C1 segment of cervical spinal cord (tissue), 14 donors: ENCODE data around the gene ARCN1.
"Not testable (repeated sequence)": the region's sequence is repeated elsewhere in the genome, so short reads cannot be mapped to it uniquely, and the experiment has no call there.

Experiments used
- DNase-seq, 14 donors: peaks; one replicate each; lab custom pipeline; 2025; lab: John Stamatoyannopoulos, UW

Gene ARCN1

DNA sequence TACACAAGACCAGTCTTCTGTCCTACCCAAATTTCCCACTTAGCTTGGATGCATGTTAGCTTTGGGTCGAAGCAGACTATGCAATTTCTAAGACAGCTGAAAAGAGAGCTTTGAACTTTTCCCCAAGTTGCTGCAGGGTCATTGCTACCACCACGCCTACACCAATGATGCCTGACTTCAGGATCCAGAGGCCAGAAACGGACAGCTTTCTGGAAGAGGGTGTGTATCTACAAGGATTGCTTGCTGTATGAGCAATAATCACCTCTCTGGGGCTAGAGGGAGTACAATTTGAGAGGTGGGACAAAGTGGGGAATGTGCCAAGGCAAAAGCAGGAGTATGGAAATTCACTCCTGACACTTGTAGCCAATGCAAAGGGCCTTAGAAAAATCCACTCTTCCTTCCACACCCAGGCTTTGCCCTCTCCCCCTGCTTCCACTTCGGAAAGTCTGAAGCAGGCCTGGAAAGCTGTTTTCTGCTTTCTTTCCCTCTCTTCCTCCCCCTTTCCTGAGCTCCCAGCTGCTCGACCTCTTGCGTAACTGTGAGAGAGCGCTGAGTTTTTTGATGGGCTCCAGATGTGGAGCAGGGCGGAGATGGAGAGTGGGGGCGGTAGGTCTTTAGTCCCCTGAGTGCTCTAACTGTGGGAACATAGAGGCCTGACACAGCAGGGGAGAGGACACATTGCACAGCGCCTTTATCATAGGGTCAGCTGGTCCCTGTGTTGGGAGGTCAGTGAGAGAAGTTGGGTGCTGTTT, 33.1 kb downstream of the ARCN1 start:
- DNase-seq, result peak in 3 of 14 donors; percentile 22 to 61 (median 26)

GRCh38 chr11:118606157-118606843, 34.1 kb downstream of the ARCN1 start:
- peak in 1 of 14 donors; percentile 61 for DNase-seq

DNA sequence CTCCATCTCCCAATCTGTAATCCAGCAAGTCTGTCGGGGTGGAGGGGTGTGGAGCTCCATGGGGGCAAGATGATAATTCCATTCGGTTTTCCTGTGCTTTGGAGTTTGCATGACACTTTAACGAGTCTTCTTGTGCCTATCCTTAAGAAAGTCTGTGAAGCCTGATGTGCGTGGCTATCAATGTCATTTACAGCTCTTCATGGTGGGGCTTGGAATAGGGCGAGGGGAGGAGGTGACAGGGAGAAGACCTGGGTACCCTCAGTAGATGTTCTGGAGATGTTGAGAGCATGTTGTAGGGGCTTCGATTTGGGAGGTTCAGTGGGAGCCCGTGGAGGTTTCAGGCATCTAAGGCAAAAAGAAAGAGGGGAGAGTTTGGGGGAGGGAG, 34.6 kb downstream of the ARCN1 start:
- DNase-seq, result peak in 2 of 14 donors; percentile 47 to 59

- DNase-seq, result peak in 12 of 14 donors; percentile 44 to 94 (median 76)
Measured at GRCh38 chr11:118607401-118608359, 35.5 kb downstream of the ARCN1 start, which contains the start of gene PHLDB1. Gene PHLDB1, plus strand, starts transcription at chr11:118607615. Its CDS starts 6,222 bp downstream, at chr11:118613837.

GRCh38 chr11:118608360-118609227, 36.4 kb downstream of the ARCN1 start:
- peak in 9 of 14 donors; percentile 39 to 85 (median 60) for DNase-seq

DNA sequence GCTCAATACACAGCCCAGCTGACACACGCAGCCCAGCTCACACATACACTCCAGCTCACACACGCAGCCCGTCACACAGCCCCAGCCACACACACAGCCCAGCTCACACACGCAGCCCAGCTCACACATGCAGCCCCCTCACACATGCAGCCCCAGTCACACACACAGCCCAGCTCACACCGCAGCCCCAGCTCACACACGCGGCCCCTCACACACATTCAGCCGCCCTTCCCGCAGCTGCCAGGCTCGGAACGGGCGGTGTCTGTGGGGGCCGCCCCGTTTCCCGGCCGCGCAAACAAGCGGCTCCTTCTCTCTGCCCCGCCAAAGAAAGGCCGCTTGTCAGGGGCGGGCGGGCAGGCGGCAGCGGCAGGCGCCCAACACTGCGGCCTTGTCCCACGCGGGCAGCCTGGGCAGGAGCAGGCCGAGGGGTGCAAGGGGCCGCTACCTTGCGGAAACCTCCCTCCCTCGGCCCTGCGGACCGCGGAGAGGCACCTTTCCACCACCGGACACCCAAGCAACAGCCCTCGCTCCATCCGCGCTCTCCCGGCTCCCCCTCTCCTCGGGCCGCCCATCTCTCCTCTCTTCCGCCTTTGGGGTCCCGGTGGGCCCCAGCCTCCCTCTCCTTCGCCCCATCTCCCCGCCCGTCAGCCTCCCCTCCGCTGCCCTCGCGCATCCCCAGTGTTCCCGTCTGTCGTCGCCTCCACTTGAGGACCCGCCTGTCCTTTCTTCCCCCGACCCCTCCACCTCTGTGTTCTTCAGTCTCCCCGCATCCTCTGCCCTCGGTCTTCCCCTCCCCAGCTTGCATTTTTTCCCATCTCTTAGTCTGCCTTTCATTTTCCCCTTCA, 37.4 kb downstream of the ARCN1 start:
- peak in 12 of 14 donors; percentile 9 to 88 (median 64) for DNase-seq

DNA sequence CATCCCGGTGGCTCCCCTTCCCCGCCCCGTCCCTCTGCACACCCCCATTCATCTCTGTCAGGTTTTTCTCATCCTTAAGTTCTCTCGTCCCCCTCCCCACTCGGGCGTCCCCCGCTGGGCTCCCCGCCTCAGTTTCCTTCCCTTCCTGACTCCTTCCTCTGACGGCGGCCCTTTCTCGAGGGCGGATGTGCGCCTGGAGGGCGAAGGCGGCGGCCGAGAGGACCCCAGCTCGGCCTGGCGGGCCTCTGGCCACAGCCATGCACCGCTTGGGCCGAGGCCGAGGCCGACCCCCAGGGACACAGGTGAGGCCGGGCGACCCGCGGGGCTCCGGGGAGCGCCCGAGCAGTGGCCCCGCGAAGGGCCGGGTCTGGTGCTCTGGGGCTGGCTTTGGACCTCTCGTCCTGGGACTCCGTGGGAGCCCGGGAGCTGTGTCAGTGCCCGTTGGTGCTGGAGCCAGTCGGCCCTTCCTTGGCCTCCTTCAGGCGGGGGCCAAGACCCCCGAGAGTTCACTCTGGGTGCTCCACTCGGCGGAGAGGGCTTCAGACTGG, 38.1 kb downstream of the ARCN1 start:
- no peak for DNase-seq

GRCh38 chr11:118610773-118611432, 38.7 kb downstream of the ARCN1 start:
- peak in 11 of 14 donors; percentile 17 to 73 (median 44) for DNase-seq

- DNase-seq, result not testable (repeated sequence)
Measured at GRCh38 chr11:118611433-118611795, 39.2 kb downstream of the ARCN1 start.

DNA sequence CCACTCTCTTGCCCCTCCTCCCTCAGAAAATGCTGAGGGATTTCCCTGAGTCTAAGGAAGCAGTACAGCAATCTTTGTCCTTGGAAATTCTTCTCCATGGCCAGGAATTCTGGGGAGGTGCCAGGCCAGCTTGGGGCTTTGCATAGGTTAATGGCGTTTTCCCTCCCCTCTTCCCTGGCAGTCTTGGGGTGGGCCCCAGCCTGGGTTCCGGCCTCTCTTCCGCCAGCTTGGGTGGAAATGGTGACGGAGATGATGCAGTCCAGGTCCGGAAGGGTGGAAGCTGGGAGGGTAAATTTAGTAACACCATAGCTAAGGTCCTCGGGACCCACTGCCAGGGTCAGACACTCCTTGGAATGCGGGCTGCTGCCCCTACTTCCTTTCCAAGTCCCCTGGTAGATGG, 40.2 kb downstream of the ARCN1 start:
- DNase-seq, result no peak

DNA sequence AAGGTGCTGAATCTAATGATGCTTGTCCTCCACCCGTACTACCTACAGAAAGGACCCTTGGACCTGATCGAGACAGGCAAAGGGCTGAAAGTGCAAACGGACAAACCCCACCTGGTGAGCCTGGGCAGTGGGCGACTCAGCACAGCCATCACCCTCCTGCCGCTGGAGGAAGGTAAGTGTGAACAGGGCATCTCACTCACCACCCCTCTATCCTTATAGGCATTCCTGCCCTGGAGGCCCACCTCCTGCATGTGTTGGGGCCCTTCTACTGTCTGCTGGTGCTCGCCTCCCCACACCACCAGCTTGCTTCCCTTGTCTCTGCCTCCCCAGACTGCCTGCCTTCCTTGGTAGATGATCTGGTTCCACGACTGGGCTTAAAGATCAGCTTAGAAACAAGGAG, 42.3 kb downstream of the ARCN1 start:
- no peak for DNase-seq

GRCh38 chr11:118615282-118615975, 43.2 kb downstream of the ARCN1 start:
- no peak for DNase-seq

DNA sequence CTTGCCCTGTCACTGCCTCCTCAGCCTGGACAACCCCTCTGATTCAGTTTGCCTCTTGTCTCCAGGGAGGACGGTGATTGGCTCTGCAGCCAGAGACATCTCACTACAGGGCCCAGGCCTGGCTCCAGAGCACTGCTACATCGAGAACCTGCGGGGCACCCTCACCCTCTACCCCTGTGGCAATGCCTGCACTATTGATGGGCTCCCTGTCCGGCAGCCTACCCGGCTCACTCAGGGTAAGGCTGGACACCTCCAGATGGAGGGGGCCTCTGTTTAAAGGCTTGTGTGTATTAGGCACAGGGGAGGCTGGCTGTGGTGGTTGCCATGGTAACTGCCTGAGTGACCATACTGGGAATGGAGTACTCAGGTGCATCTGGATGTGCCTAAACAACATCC, 43.8 kb downstream of the ARCN1 start:
- no peak for DNase-seq

- DNase-seq, result peak in 11 of 14 donors; percentile 31 to 84 (median 68)
Measured at GRCh38 chr11:118618115-118618990, 46.1 kb downstream of the ARCN1 start.

- DNase-seq, result peak in 2 of 14 donors; percentile 43 to 54
Measured at GRCh38 chr11:118618991-118619375, 46.8 kb downstream of the ARCN1 start.

GRCh38 chr11:118619444-118620197, 47.4 kb downstream of the ARCN1 start:
- DNase-seq, result peak in 4 of 14 donors; percentile 28 to 67 (median 46)
